Dermis microvascular lymphatic vessel endothelial cell (primary cell): ENCODE data around the gene NUP35. TPM values are rescaled to one million over a fixed set of nuclear protein-coding genes. Genes with fewer than 3 reads are reported as not detected.

Experiments
- DNase-seq, 2 donors: peaks; one replicate each; pipeline versions ENCODE4 v3.0.0 to v3.0.0-alpha.2; 2010; ENCODE audit warnings: low read depth in 2 of 2
- total RNA-seq: library from RNA; depleted of rRNA; stranded (reverse); fragments of >200 nt; gene quantifications from 2 replicates; pipeline ENCODE4 v1.2.1, GENCODE V29; 2014

The NUP35 gene
- total RNA-seq, 1 donor from 2014 or later, result 10.4 TPM

GRCh38 chr2:183209395-183210028 lies 85.3 kb downstream of the NUP35 start:
- DNase-seq, result no peak

Other genes starting within 250 kb of the NUP35 start
- gene NCKAP1, start 86.0 kb upstream of the NUP35 start, total RNA-seq, result 97.3 and 165 TPM in 2 replicates
- gene DUSP19, start 45.7 kb upstream of the NUP35 start, total RNA-seq, result 2.1 and 2.4 TPM in 2 replicates